RWPE2 (cell line): ENCODE results near the gene AP1S1.

Experiments used
- ATAC-seq: fragments of 200-7000 bp; cut with Tn5 transposase; 3 replicates; pipeline ENCODE4 v1.9.1; 2021; ENCODE audit warnings: low read depth
- DNase-seq: peaks from one replicate; pipeline ENCODE4 v3.0.0-alpha.2; 2020; ENCODE audit warnings: low spot score
- H3K27ac ChIP-seq: fragments of 450-650 bp; 2 replicates; pipeline ENCODE4 v1.5.1; 2017; ENCODE audit warnings: mild to moderate bottlenecking; ENCODE audit not compliant: poor library complexity, severe bottlenecking
- H3K27me3 ChIP-seq: fragments of 250-450 bp; sonication (Bioruptor Pico); 2 replicates; pipeline ENCODE4 v1.5.1; 2021; ENCODE audit warnings: mild to moderate bottlenecking, moderate library complexity; ENCODE audit not compliant: insufficient read depth, poor library complexity, severe bottlenecking
- H3K36me3 ChIP-seq: fragments of 250-450 bp; sonication (Bioruptor Pico); 2 replicates; pipeline ENCODE4 v1.5.1; 2020; ENCODE audit warnings: low read depth, mild to moderate bottlenecking, moderate library complexity
- H3K4me1 ChIP-seq: fragments of 250-450 bp; sonication (Bioruptor Pico); 2 replicates; pipeline ENCODE4 v1.5.1; 2021; ENCODE audit warnings: mild to moderate bottlenecking, moderate library complexity; ENCODE audit not compliant: insufficient read depth, poor library complexity, severe bottlenecking
- H3K4me3 ChIP-seq: fragments of 250-450 bp; sonication (Bioruptor Pico); 2 replicates; pipeline ENCODE4 v1.5.1; 2021; ENCODE audit warnings: mild to moderate bottlenecking, moderate library complexity; ENCODE audit not compliant: severe bottlenecking
- H3K9me3 ChIP-seq: fragments of 250-450 bp; sonication (Bioruptor Pico); 2 replicates; pipeline ENCODE4 v1.5.1; 2021; ENCODE audit warnings: mild to moderate bottlenecking, moderate library complexity; ENCODE audit not compliant: severe bottlenecking
- TF ChIP-seq, protein P1 (sequence below): fragments of 450-650 bp; IDR thresholded peaks from one replicate; pipeline ENCODE4 v1.5.1; 2017; ENCODE audit warnings: mild to moderate bottlenecking, moderate library complexity; ENCODE audit not compliant: poor library complexity, severe bottlenecking

AP1S1 gene

DNA sequence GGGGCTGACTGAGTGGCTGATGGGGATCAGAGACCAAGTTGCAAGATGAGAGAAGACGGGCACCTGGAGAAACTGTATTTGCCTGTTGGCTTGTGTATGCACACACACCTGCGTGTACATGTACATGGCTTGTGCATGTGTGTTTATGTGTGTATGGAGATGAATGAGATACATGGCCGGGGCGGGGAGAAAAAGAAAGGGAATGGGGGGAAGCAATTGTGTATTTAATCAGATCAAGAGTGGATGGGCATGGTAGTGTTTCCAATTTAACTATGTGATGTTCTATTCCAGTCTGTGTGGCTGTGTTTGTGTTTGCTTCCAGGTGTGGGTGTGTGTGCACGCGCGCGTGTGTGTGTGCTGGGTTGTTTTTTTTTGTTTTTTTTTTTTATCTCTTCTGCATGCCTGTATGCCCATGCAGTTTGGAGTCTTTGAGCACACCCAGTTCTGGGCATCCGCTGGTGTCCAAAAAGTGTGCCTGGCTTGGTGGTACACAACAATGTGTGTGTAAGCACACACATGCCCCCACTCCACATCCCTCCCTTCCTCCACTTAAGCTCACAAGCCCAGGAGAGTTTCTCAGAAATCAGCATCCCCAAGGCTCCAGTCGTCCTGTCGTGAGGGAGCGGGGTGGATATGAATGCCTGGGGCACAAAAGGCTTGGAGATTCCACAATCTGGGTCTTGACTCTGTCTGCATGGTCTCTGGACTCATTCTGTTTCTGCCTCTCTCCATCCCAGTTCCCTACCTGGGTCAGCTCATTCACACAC lies 13.6 kb downstream of the AP1S1 start:
- peaks cover 22% of the 10 kb centered on the region for H3K4me1 ChIP-seq
- no peak overlapping the region for H3K4me3 ChIP-seq
- H3K9me3 ChIP-seq = no peaks in the 10 kb centered on the region
- TF ChIP-seq, protein P1, sequence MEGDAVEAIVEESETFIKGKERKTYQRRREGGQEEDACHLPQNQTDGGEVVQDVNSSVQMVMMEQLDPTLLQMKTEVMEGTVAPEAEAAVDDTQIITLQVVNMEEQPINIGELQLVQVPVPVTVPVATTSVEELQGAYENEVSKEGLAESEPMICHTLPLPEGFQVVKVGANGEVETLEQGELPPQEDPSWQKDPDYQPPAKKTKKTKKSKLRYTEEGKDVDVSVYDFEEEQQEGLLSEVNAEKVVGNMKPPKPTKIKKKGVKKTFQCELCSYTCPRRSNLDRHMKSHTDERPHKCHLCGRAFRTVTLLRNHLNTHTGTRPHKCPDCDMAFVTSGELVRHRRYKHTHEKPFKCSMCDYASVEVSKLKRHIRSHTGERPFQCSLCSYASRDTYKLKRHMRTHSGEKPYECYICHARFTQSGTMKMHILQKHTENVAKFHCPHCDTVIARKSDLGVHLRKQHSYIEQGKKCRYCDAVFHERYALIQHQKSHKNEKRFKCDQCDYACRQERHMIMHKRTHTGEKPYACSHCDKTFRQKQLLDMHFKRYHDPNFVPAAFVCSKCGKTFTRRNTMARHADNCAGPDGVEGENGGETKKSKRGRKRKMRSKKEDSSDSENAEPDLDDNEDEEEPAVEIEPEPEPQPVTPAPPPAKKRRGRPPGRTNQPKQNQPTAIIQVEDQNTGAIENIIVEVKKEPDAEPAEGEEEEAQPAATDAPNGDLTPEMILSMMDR = no peak
- DNase-seq = no peak
- no peak overlapping the region for H3K27ac ChIP-seq
- no peaks in the 10 kb centered on the region for H3K36me3 ChIP-seq
- peaks cover 63% of the 10 kb centered on the region for H3K27me3 ChIP-seq
- no peak for ATAC-seq

DNA sequence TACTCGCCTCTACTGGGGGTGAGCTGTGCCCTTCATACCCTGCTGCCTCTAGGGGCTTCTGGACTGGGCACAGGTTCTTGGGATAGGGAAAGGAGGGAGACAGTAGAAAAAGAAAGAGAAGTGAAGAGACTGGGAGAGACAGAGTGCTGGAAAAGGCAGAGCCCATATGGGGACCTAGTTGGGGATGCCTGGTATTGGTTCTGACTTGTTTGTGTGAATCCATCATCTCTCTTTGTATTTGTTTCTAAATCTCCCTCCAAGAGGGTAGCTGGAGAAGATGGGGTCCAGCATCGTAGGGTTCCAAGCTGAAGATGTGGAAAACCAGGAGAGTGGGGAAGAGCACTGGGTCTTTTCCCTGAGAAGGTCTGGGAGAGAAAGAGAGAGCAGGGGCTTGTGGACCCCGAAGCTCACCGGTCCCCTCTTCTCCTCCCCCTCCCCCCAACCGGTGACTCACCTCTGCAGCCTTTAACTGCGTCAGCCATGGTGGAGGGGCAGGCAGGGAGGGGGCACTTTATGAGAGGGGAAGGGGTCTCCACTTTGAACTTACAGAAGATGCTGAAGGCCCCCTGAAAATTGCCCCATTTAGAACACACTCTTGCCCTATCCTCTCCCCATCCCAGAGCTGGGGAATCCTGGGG lies 14.3 kb downstream of the AP1S1 start:
- H3K4me1 ChIP-seq = peaks cover 26% of the 10 kb centered on the region
- TF ChIP-seq, protein P1 = no peak
- ATAC-seq = no peak
- no peaks in the 10 kb centered on the region for H3K9me3 ChIP-seq
- no peak overlapping the region for H3K27ac ChIP-seq
- no peaks in the 10 kb centered on the region for H3K36me3 ChIP-seq
- no peak for DNase-seq
- H3K4me3 ChIP-seq = no peak overlapping the region
- peaks cover 70% of the 10 kb centered on the region for H3K27me3 ChIP-seq

DNA sequence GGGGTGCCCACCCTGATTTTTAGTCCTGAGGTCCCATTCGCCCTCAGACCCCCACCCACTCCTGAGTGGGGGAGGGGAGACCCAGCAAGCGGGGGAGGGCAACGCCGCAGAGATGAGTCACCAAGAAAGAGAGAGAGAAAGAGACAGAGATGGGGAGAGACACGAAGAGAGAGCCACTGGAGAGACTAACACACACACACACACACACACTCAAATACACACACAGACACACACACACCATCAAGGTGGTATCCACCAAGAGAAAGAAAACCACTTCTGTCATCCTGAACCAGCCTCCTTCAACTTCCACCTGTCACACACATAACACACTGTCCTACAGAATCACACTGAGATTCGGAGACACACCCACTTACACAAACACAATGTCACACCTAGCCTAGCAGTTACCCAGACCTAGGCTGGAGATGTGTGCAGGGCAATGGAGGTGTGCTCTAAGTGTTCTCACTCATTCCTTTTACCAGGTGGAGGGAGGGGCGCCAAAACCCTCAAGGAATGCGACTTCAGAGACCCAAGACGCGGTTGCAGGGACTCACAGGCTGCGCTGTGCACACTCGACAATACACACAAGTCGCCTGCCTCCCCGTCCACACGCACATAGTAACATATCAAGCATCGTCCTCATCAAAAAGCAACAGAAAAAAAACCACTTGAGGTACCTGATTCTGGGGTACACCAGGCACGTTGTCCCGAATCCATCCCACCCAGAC lies 15.0 kb downstream of the AP1S1 start:
- H3K36me3 ChIP-seq = no peaks in the 10 kb centered on the region
- no peak overlapping the region for H3K27ac ChIP-seq
- no peaks in the 10 kb centered on the region for H3K9me3 ChIP-seq
- peaks cover 75% of the 10 kb centered on the region for H3K27me3 ChIP-seq
- DNase-seq (no peak), ATAC-seq (no peak)
- TF ChIP-seq, protein P1 = no peak
- no peak overlapping the region for H3K4me3 ChIP-seq
- peaks cover 29% of the 10 kb centered on the region for H3K4me1 ChIP-seq

DNA sequence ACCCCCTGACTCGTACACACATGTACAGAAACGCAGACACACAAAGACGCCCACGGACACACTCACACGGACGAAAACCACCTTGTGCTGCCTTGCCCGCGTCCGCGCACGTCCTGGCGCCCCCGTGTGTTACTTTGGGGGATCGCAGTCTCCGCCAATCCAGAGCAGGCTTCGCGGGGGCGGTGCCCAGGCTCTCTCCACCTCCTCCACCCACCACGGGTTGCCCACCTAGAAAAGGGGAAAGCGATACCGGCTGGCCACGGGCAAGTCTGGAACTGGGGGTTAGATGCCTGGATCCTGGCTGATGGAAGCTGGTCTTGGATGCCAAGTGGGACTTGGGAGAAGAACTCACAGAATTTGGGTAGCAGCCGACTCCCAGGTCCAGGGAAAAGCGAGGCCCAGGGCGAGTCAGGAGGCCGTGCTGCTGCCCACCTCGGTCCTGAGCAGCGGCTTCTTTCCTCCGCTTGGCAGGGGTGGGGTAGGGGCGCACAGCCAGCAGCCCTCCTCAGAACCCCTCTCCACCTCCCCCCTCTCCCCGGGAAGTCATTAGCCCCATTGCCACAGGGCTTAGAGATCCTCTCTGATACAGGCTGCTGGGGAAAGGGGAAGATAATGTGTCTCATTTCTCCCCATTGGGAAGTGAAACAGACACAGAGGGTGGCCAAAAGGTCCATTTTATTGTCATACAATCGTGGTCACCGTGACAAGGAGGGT lies 15.7 kb downstream of the AP1S1 start:
- Histone ChIP-seq H3K9me3 (no peaks in the 10 kb centered on the region), H3K4me3 (no peak overlapping the region), H3K27me3 (peaks cover 76% of the 10 kb centered on the region), H3K27ac (no peak overlapping the region), H3K4me1 (peaks cover 29% of the 10 kb centered on the region), H3K36me3 (no peaks in the 10 kb centered on the region)
- DNase-seq (no peak), ATAC-seq (peak; percentile 20; the same call in 1 of the 3 replicates)
- TF ChIP-seq, protein P1 = peak; percentile 93
